Adrenal gland (tissue), 12 donors: ENCODE results near the gene RPS27. TPM values are rescaled to one million over a fixed set of nuclear protein-coding genes. Genes with fewer than 3 reads are reported as not detected.

ENCODE experiments used
- DNase-seq, 7 donors: peaks; one replicate each; pipeline ENCODE4 v3.0.0-alpha.2; 2019 to 2020
- H3K27ac ChIP-seq, 5 donors: fragments of 200-600 bp; sonication (generic) in 4 of 5; 1 replicate in 3 of 5; 2 replicates in 2 of 5; pipeline versions ENCODE4 v1.5.1 to v1.8.0; 2016 to 2020; ENCODE audit warnings: mild to moderate bottlenecking in 1 of 5
- H3K27me3 ChIP-seq: fragments of 200-600 bp; 2 replicates; pipeline ENCODE4 v1.8.0; 2021
- H3K36me3 ChIP-seq, 2 donors: fragments of 200-600 bp; replicated peaks in 1 of 2; 1 replicate in 1 of 2; 2 replicates in 1 of 2; pipeline versions ENCODE4 v1.5.1 to v1.8.0; 2018 to 2022
- H3K4me1 ChIP-seq, 2 donors: fragments of 200-600 bp; replicated peaks in 1 of 2; 1 replicate in 1 of 2; 2 replicates in 1 of 2; pipeline versions ENCODE4 v1.5.1 to v1.8.0; 2018 to 2021
- H3K4me3 ChIP-seq, 4 donors: fragments of 200-600 bp; sonication (generic) in 3 of 4; one replicate each; pipeline ENCODE4 v1.5.1; 2016 to 2018
- H3K9me3 ChIP-seq, 3 donors: fragments of 200-600 bp; sonication (generic) in 1 of 3; replicated peaks in 1 of 3; 1 replicate in 2 of 3; 2 replicates in 1 of 3; pipeline versions ENCODE4 v1.5.1 to v1.8.0; 2016 to 2021
- POLR2A ChIP-seq, 2 donors: fragments of 450-650 bp; IDR thresholded peaks; one replicate each; pipeline ENCODE4 v1.6.1; 2017; ENCODE audit warnings: antibody characterized with exemption in 2 of 2, mild to moderate bottlenecking in 2 of 2, moderate library complexity in 1 of 2
- WGBS, 4 donors: extraction: QIAGEN DNeasy Blood & Tissue Kit in 2 of 4; methylation state at CpG; one replicate each; pipeline versions ENCODE4 v1.1.5 to v1.1.7; 2013 to 2017; 5-methylcytosine and 5-hydroxymethylcytosine counted together
- intact Hi-C, 2 donors: fragments of 100-400 bp; cut with DNase I; formaldehyde crosslinking; loops; one replicate each; pipeline versions ENCODE4 v1.14.1 to v1.15.0; 2022 to 2023
- polyA plus RNA-seq, 3 donors: library from polyadenylated mRNA; stranded (reverse); fragments of 200-250 nt in 2 of 3; fragments of 350-450 nt in 1 of 3; fragmentation: Illumina TruSeq in 1 of 3; extraction: RNeasy Lipid Tissue Mini Kit (QIAGEN cat#74804) in 1 of 3; gene quantifications; one replicate each; pipeline ENCODE4 v1.2.3, GENCODE V29; 2013 to 2014
- total RNA-seq, 9 donors: library from RNA; depleted of rRNA in 4 of 9; stranded (reverse); fragments of >200 nt in 4 of 9; fragments of 120-200 nt in 1 of 9; fragmentation: NEBNext Ultra II Directional in 1 of 9; extraction: Animal tissue kit (Norgen Biotek cat#: 25700) in 1 of 9; gene quantifications; one replicate each; pipeline versions ENCODE4 v1.1.0 to v1.2.4, GENCODE V29; 2013 to 2023
- TF ChIP-seq, protein P1 (sequence below), 6 experiments: fragments of 450-650 bp in 4 of 6; fragments of 200-600 bp in 2 of 6; sonication (generic) in 1 of 6; IDR thresholded peaks; 1 replicate in 5 of 6; 2 replicates in 1 of 6; pipeline versions ENCODE4 v1.5.1 to v1.8.0; 2016 to 2021; ENCODE audit warnings: antibody characterized with exemption in 6 of 6, mild to moderate bottlenecking in 2 of 6, moderate library complexity in 1 of 6
- donor health status: healthy with polysubstance abuse.
- donor health status: Bipolar disorder and iron deficiency.
- donor health status: DM: yes; HTN: yes; CAD: no.
- donor health status: DM: no; HTN: no; CAD: no.
- donor health status: DM: no; HTN: no; CAD: no.
- donor health status: DM: yes; HTN: yes; CAD: no.

The RPS27 gene
- total and polyA plus RNA-seq, 12 donors: 943 to 6,436 (median 1,761) TPM

DNA sequence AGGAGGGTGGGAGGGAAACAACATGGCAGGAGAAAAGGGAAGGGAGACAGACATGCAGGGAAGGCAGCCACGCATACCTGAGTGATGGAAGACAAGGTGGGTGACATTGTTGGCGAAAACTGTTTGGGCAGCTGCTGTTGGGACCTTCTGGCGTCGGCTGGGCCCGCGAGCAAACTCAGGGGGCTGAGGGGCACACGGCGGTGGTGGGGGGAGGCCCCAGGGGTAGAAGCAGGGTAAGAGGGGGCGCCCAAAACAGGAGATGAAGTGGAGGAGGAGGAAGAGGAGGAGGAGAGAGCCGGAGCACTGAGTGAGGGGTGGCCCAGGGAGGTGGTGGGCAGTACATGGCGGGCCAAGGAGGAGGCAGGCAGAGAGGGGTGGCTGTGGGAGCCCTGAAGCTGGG, 39.4 kb upstream of the RPS27 start:
- H3K27me3 ChIP-seq: no peaks in the 10 kb centered on the region
- WGBS, 4 donors: 89 to 94% (median 91%) methylated on average over 11 of the region's 11 CpGs
- no peak overlapping the region for H3K27ac ChIP-seq
- H3K4me3 ChIP-seq: no peak overlapping the region
- H3K36me3 ChIP-seq: peaks cover 0 to 63% of the 10 kb centered on the region in 2 donors
- intact Hi-C loops: loop anchor here in 1 of 2 donors (5.0 kb wide), 1 partner anchor 39 kb away; no protein-coding TSS in a partner anchor
- H3K4me1 ChIP-seq: peaks cover 7 to 14% of the 10 kb centered on the region in 2 donors
- H3K9me3 ChIP-seq: no peaks in the 10 kb centered on the region
- TF ChIP-seq, protein P1, sequence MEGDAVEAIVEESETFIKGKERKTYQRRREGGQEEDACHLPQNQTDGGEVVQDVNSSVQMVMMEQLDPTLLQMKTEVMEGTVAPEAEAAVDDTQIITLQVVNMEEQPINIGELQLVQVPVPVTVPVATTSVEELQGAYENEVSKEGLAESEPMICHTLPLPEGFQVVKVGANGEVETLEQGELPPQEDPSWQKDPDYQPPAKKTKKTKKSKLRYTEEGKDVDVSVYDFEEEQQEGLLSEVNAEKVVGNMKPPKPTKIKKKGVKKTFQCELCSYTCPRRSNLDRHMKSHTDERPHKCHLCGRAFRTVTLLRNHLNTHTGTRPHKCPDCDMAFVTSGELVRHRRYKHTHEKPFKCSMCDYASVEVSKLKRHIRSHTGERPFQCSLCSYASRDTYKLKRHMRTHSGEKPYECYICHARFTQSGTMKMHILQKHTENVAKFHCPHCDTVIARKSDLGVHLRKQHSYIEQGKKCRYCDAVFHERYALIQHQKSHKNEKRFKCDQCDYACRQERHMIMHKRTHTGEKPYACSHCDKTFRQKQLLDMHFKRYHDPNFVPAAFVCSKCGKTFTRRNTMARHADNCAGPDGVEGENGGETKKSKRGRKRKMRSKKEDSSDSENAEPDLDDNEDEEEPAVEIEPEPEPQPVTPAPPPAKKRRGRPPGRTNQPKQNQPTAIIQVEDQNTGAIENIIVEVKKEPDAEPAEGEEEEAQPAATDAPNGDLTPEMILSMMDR (IDR thresholded peaks at IDR 0.05): no peak
- no peak for TF ChIP-seq POLR2A (IDR thresholded peaks at IDR 0.05)
- DNase-seq: no peak

DNA sequence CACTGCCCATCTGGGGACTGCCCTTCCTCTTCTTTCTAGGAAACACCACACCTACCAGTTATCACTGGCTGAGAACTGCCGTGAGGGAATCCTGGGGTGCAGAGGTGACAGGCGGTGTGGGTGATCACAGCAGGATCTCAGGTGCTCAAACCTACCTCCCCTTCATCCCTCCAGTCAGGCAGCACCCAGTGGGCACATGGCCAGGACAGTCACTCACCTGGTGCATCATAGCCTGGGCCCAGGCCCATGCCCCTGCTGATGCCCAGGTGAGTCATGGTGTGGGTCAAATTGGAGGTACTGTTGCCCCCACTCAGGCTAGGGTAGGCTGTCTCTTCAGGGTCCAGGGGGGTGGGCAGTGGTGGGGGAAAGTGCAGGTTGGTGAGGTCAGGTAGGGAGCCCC, 38.8 kb upstream of the RPS27 start:
- no peaks in the 10 kb centered on the region for H3K9me3 ChIP-seq
- no peak for TF ChIP-seq POLR2A (IDR thresholded peaks at IDR 0.05)
- TF ChIP-seq, protein P1 (IDR thresholded peaks at IDR 0.05): no peak
- H3K27ac ChIP-seq: no peak overlapping the region
- no peak for DNase-seq
- 88 to 95% (median 91%) methylated on average over 2 of the region's 2 CpGs for WGBS, 4 donors
- H3K4me1 ChIP-seq: peaks cover 8 to 20% of the 10 kb centered on the region in 2 donors
- no peaks in the 10 kb centered on the region for H3K27me3 ChIP-seq
- intact Hi-C loops: loop anchor here in 1 of 2 donors (5.0 kb wide), 1 partner anchor 40 kb away; no protein-coding TSS in a partner anchor
- H3K4me3 ChIP-seq: no peak overlapping the region
- H3K36me3 ChIP-seq: peaks cover 0 to 63% of the 10 kb centered on the region in 2 donors

DNA sequence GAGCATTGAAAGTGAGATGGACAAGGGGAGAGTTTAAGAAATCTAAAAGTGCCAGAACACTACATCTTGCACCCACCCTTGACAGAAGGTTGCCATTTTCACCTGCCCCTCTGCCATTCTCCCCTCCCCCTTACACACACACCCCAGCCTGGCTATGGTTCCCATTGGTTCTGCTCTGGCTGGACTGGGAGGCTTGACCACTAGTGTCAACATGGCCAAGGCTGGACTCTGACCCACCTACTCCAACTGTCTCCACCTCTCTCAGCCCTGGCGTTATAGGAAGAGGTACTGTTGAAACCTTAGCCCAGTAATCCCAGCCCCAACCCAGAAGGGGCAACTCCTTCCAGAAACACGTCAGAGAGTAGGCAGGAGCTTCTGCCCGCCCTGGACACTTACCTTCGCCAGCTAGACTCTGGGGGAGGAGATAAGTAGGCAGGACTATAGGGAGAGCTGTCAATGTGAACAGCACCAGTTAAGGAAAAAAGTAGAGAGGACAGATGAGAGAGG, 36.6 kb upstream of the RPS27 start:
- DNase-seq: no peak
- TF ChIP-seq POLR2A (IDR thresholded peaks at IDR 0.05): no peak
- peaks cover 0 to 48% of the 10 kb centered on the region in 2 donors for H3K36me3 ChIP-seq

DNA sequence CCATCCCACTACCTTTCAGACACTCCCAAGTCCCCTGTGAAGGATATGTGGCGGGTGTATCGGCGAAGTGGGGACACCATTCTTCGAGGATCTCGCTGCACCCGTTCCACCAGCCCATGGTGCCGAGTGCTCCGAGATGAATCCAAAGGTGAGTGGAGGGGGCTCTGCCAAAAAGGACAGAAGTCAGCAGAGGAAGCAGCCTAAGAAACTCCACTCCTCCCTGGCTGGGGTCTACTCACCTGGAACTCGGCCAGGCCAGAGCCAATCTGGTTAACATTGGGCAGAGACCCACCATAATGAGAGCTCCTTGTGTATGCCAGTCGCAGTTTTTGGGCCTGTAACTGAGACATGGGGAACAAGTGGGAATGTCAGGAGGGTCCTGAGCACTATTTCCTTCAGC, 35.7 kb upstream of the RPS27 start:
- Histone ChIP-seq H3K36me3 (peaks cover 0 to 41% of the 10 kb centered on the region in 2 donors), H3K4me1 (peaks cover 21 to 40% of the 10 kb centered on the region in 2 donors), H3K9me3 (no peaks in the 10 kb centered on the region), H3K27ac (peak overlapping the region in 2 of 5 donors; percentile 32 to 40), H3K4me3 (no peak overlapping the region), H3K27me3 (no peaks in the 10 kb centered on the region)
- no peak for TF ChIP-seq POLR2A (IDR thresholded peaks at IDR 0.05)
- TF ChIP-seq, protein P1 (IDR thresholded peaks at IDR 0.05): no peak
- WGBS, 4 donors: 84 to 94% (median 92%) methylated on average over 10 of the region's 10 CpGs
- no peak for DNase-seq
- intact Hi-C loops: loop anchor here in 1 of 2 donors (5.0 kb wide), 1 partner anchor 43 kb away; no protein-coding TSS in a partner anchor

More for the DNA sequence above, 36.6 kb upstream of the RPS27 start:
- intact Hi-C loops: loop anchor here in 1 of 2 donors (5.0 kb wide), 1 partner anchor 42 kb away; no protein-coding TSS in a partner anchor
- no peak overlapping the region for H3K4me3 ChIP-seq
- whole genome bisulfite sequencing, 4 donors: 73 to 83% (median 80%) methylated on average over 4 of the region's 4 CpGs
- H3K9me3 ChIP-seq: no peaks in the 10 kb centered on the region
- H3K4me1 ChIP-seq: peaks cover 18 to 33% of the 10 kb centered on the region in 2 donors
- H3K27ac ChIP-seq: no peak overlapping the region
- H3K27me3 ChIP-seq: no peaks in the 10 kb centered on the region
